Heart left ventricle (tissue), 16 donors: ENCODE data around the gene L3MBTL3. TPM values are rescaled to one million over a fixed set of nuclear protein-coding genes. Genes with fewer than 3 reads are reported as not detected.
"Not testable (repeated sequence)": the region's sequence is repeated elsewhere in the genome, so short reads cannot be mapped to it uniquely, and the experiment has no call there.

ENCODE experiments used
- ATAC-seq, 4 donors: fragments of 200-7000 bp; cut with Tn5 transposase; one replicate each; pipeline ENCODE4 v1.9.1; 2020 to 2022; ENCODE audit warnings: moderate library complexity in 4 of 4, mild to moderate bottlenecking in 3 of 4, moderate number of reproducible peaks in 1 of 4
- DNase-seq, 5 donors: peaks; one replicate each; pipeline ENCODE4 v3.0.0-alpha.2; 2020
- H3K27ac ChIP-seq, 12 donors: fragments of 200-600 bp; sonication (generic) in 4 of 12; one replicate each; pipeline versions ENCODE4 v1.5.0 to v1.8.0; 2016 to 2022; ENCODE audit warnings: mild to moderate bottlenecking in 2 of 12
- H3K27me3 ChIP-seq, 9 donors: fragments of 200-600 bp; sonication (generic) in 2 of 9; one replicate each; pipeline versions ENCODE4 v1.5.1 to v1.8.0; 2016 to 2022; ENCODE audit warnings: mild to moderate bottlenecking in 3 of 9
- H3K36me3 ChIP-seq, 9 donors: fragments of 200-600 bp; sonication (generic) in 2 of 9; one replicate each; pipeline versions ENCODE4 v1.5.0 to v1.8.0; 2018 to 2022; ENCODE audit warnings: mild to moderate bottlenecking in 2 of 9
- H3K4me1 ChIP-seq, 12 donors: fragments of 200-600 bp; sonication (generic) in 4 of 12; one replicate each; pipeline versions ENCODE4 v1.5.0 to v1.8.0; 2016 to 2022; ENCODE audit warnings: mild to moderate bottlenecking in 3 of 12
- H3K4me3 ChIP-seq, 12 donors: fragments of 200-600 bp; sonication (generic) in 4 of 12; one replicate each; pipeline versions ENCODE4 v1.5.0 to v1.8.0; 2017 to 2022; ENCODE audit warnings: mild to moderate bottlenecking in 9 of 12, moderate library complexity in 4 of 12
- H3K9me3 ChIP-seq, 12 donors: fragments of 200-600 bp; sonication (generic) in 4 of 12; one replicate each; pipeline versions ENCODE4 v1.5.0 to v1.8.0; 2016 to 2022; ENCODE audit warnings: mild to moderate bottlenecking in 1 of 12
- CTCF ChIP-seq, 12 donors: fragments of 200-600 bp; sonication (generic) in 4 of 12; IDR thresholded peaks; one replicate each; pipeline versions ENCODE4 v1.5.0 to v1.8.0; 2018 to 2022; ENCODE audit warnings: antibody characterized with exemption in 12 of 12, mild to moderate bottlenecking in 5 of 12
- POLR2A ChIP-seq, 2 donors: fragments of 450-650 bp; IDR thresholded peaks; one replicate each; pipeline ENCODE4 v1.6.1; 2017; ENCODE audit warnings: antibody characterized with exemption in 2 of 2, mild to moderate bottlenecking in 2 of 2, moderate library complexity in 2 of 2
- WGBS, 4 donors: extraction: QIAGEN DNeasy Blood & Tissue Kit in 2 of 4; methylation state at CpG; one replicate each; pipeline versions ENCODE4 v1.1.5 to v1.1.7; 2013 to 2018; 5-methylcytosine and 5-hydroxymethylcytosine counted together
- intact Hi-C, 10 donors: fragments of 100-400 bp; cut with DNase I; formaldehyde crosslinking; loops; one replicate each; pipeline versions ENCODE4 v1.11.1 to v1.14.2; 2022
- polyA plus RNA-seq, 2 donors: library from polyadenylated mRNA; stranded (reverse); fragments of 200-250 nt; gene quantifications; one replicate each; pipeline ENCODE4 v1.2.3, GENCODE V29; 2013
- total RNA-seq, 9 donors: library from RNA; depleted of rRNA in 2 of 9; stranded (reverse); fragments of >200 nt in 2 of 9; fragmentation: NEBNext Ultra II Directional in 3 of 9; extraction: Animal tissue kit (Norgen Biotek cat#: 25700) in 3 of 9; gene quantifications; one replicate each; pipeline versions ENCODE4 v1.1.0 to v1.2.4, GENCODE V29; 2016 to 2023
- donor health status: ischemic (EF 13 %, LVEDD 7.1; RV severe dilation, severe dysfunction).
- donor health status: healthy with polysubstance abuse.
- donor health status: DM: no; HTN: yes; CAD: no.
- donor health status: DM: no; HTN: no; CAD: no.
- donor health status: ischemic (EF 25% LVEDD 6.9; RV normal size, moderate dysfunction).
- donor health status: ischemic (EF 25% LVEDD 5.7; RV mildly dilated, moderate dysfunction).
- donor health status: healthy.
- donor health status: DM: yes; HTN: yes; CAD: no.
- donor health status: ischemic (EF 35%, LVEDD 5.7; RV mildly dilated, moderate dysfunction).
- donor health status: nonischemic (EF 11% LVEDD 7.7; RV severe dilation, severe dysfunction).
- donor health status: DM: yes; HTN: yes; CAD: no.
- donor health status: PGD.
- donor health status: ischemic (EF 29% LVEDD 5.4; RV normal size, mild dysfunction).
- donor health status: nonischemic (EF 23%, LVEDD 6.1; RV moderate dilation, normal function).

L3MBTL3 gene
- total and polyA plus RNA-seq, 11 donors = 0.53 to 4.9 (median 2.0) TPM

GRCh38 chr6:130164251-130164650 lies 145.9 kb downstream of the L3MBTL3 start:
- H3K27me3 ChIP-seq = no peaks in the 10 kb centered on the region
- no peaks in the 10 kb centered on the region for H3K36me3 ChIP-seq
- H3K9me3 ChIP-seq = peaks cover 0 to 8% (median 0%) of the 10 kb centered on the region in 12 donors
- TF ChIP-seq POLR2A (IDR thresholded peaks at IDR 0.05) (no peak), CTCF (IDR thresholded peaks at IDR 0.05) (no peak)
- H3K4me3 ChIP-seq = no peak overlapping the region
- peaks cover 0 to 6% (median 0%) of the 10 kb centered on the region in 12 donors for H3K4me1 ChIP-seq
- ATAC-seq = no peak
- WGBS, 4 donors = 62 to 64% (median 63%) methylated on average over 4 of the region's 4 CpGs
- DNase-seq = no peak
- intact Hi-C loops = no loop called here
- no peak overlapping the region for H3K27ac ChIP-seq

- Histone ChIP-seq H3K27ac (no peak overlapping the region), H3K4me1 (no peaks in the 10 kb centered on the region), H3K36me3 (no peaks in the 10 kb centered on the region), H3K4me3 (no peak overlapping the region), H3K27me3 (no peaks in the 10 kb centered on the region), H3K9me3 (peaks cover 0 to 19% (median 0%) of the 10 kb centered on the region in 12 donors)
- ATAC-seq (no peak), DNase-seq (no peak)
- no peak for TF ChIP-seq POLR2A (IDR thresholded peaks at IDR 0.05)
- no peak for TF ChIP-seq CTCF (IDR thresholded peaks at IDR 0.05)
- intact Hi-C loops = no loop called here
- 72 to 76% (median 73%) methylated on average over 5 of the region's 5 CpGs for WGBS, 4 donors
These were observed 149.3 kb downstream of the L3MBTL3 start for GRCh38 chr6:130167655-130168054.

- H3K4me1 ChIP-seq, H3K4me3 ChIP-seq, ATAC-seq, H3K27ac ChIP-seq, H3K36me3 ChIP-seq, intact Hi-C loops, DNase-seq, H3K27me3 ChIP-seq: not testable (repeated sequence)
- H3K9me3 ChIP-seq = peaks cover 0 to 19% (median 0%) of the 10 kb centered on the region in 12 donors
- 79 to 85% (median 82%) methylated on average over 4 of the region's 4 CpGs for WGBS, 4 donors
These were observed 151.8 kb downstream of the L3MBTL3 start for GRCh38 chr6:130170160-130170559.

GRCh38 chr6:130173377-130174004 lies 155.1 kb downstream of the L3MBTL3 start:
- ATAC-seq, H3K4me1 ChIP-seq, H3K27ac ChIP-seq, H3K27me3 ChIP-seq, H3K4me3 ChIP-seq, intact Hi-C loops, H3K36me3 ChIP-seq, DNase-seq: not testable (repeated sequence)
- H3K9me3 ChIP-seq = peaks cover 0 to 19% (median 0%) of the 10 kb centered on the region in 12 donors
- WGBS, 4 donors = 49 to 80% (median 70%) methylated on average over 4 of the region's 4 CpGs

GRCh38 chr6:130176378-130176777 lies 158.0 kb downstream of the L3MBTL3 start:
- Histone ChIP-seq H3K27me3 (no peaks in the 10 kb centered on the region), H3K9me3 (peaks cover 0 to 14% (median 0%) of the 10 kb centered on the region in 12 donors), H3K4me1 (no peaks in the 10 kb centered on the region), H3K4me3 (no peak overlapping the region), H3K36me3 (no peaks in the 10 kb centered on the region), H3K27ac (no peak overlapping the region)
- intact Hi-C loops = no loop called here
- DNase-seq (no peak), ATAC-seq (no peak)
- WGBS, 4 donors = 88 to 91% (median 89%) methylated on average over 1 of the region's 1 CpG
- no peak for TF ChIP-seq CTCF (IDR thresholded peaks at IDR 0.05)
- TF ChIP-seq POLR2A (IDR thresholded peaks at IDR 0.05) = no peak
